Type B pancreatic cell (in vitro differentiated cells): ENCODE data around the gene ATP6V0A4. TPM values are rescaled to one million over a fixed set of nuclear protein-coding genes. Genes with fewer than 3 reads are reported as not detected.

Source experiments
- DNase-seq: peaks from one replicate; pipeline ENCODE4 v3.0.0; 2021; ENCODE audit warnings: mixed read lengths; ENCODE audit not compliant: unreplicated experiment; ENCODE audit errors: extremely low spot score
- H3K27ac Mint-ChIP-seq: 2 replicates; pipeline ENCODE4 v1.8.0; 2021; ENCODE audit warnings: mild to moderate bottlenecking, mixed read lengths
- H3K27me3 Mint-ChIP-seq: 2 replicates; pipeline ENCODE4 v1.8.0; 2021; ENCODE audit warnings: mixed read lengths
- H3K36me3 Mint-ChIP-seq: 2 replicates; pipeline ENCODE4 v1.8.0; 2021; ENCODE audit warnings: mixed read lengths
- H3K4me1 Mint-ChIP-seq: one replicate; pipeline ENCODE4 v1.8.0; 2021; ENCODE audit warnings: mixed read lengths; ENCODE audit not compliant: unreplicated experiment
- H3K4me3 Mint-ChIP-seq: 2 replicates; pipeline ENCODE4 v1.8.0; 2021; ENCODE audit warnings: mild to moderate bottlenecking, mixed read lengths
- H3K9me3 Mint-ChIP-seq: 2 replicates; pipeline ENCODE4 v1.8.0; 2021; ENCODE audit warnings: mixed read lengths
- CTCF ChIP-seq: fragments of 200-600 bp; sonication (generic); conservative IDR thresholded peaks from 2 replicates; pipeline ENCODE4 v1.5.0; 2021; ENCODE audit warnings: antibody characterized with exemption, mild to moderate bottlenecking
- total RNA-seq: library from RNA; stranded (reverse); gene quantifications from 2 replicates; pipeline ENCODE4 v1.2.1, GENCODE V29; 2021; ENCODE audit warnings: low replicate concordance

ATP6V0A4 gene
- total RNA-seq, 1 donor from 2014 or later = 0.89 TPM

GRCh38 chr7:138773176-138773575 is 24.8 kb downstream of the ATP6V0A4 start:
- no peak for TF ChIP-seq CTCF
- H3K27me3 Mint-ChIP-seq = no peaks in the 10 kb centered on the region
- no peaks in the 10 kb centered on the region for H3K36me3 Mint-ChIP-seq
- H3K4me1 Mint-ChIP-seq = peaks cover 5% of the 10 kb centered on the region
- DNase-seq = no peak
- H3K9me3 Mint-ChIP-seq = no peaks in the 10 kb centered on the region
- no peak overlapping the region for H3K4me3 Mint-ChIP-seq
- H3K27ac Mint-ChIP-seq = no peak overlapping the region

- TF ChIP-seq CTCF = no peak
- no peak for DNase-seq
Measured at GRCh38 chr7:138770904-138771303, 27.1 kb downstream of the ATP6V0A4 start.

GRCh38 chr7:138768241-138768640 is 29.8 kb downstream of the ATP6V0A4 start:
- H3K27ac Mint-ChIP-seq = no peak overlapping the region
- peaks cover 1% of the 10 kb centered on the region for H3K4me1 Mint-ChIP-seq
- H3K9me3 Mint-ChIP-seq = no peaks in the 10 kb centered on the region
- no peaks in the 10 kb centered on the region for H3K36me3 Mint-ChIP-seq
- no peak for DNase-seq
- no peaks in the 10 kb centered on the region for H3K27me3 Mint-ChIP-seq
- no peak for TF ChIP-seq CTCF
- H3K4me3 Mint-ChIP-seq = no peak overlapping the region

More at GRCh38 chr7:138770904-138771303, 27.1 kb downstream of the ATP6V0A4 start:
- Mint-ChIP-seq H3K9me3 (no peaks in the 10 kb centered on the region), H3K27me3 (no peaks in the 10 kb centered on the region), H3K4me3 (no peak overlapping the region), H3K36me3 (no peaks in the 10 kb centered on the region), H3K4me1 (peaks cover 5% of the 10 kb centered on the region), H3K27ac (no peak overlapping the region)

- Mint-ChIP-seq H3K27me3 (no peaks in the 10 kb centered on the region), H3K27ac (no peak overlapping the region), H3K4me3 (no peak overlapping the region)
Measured at GRCh38 chr7:138756591-138757242, 41.3 kb downstream of the ATP6V0A4 start.

GRCh38 chr7:138755842-138756590 is 42.0 kb downstream of the ATP6V0A4 start:
- no peaks in the 10 kb centered on the region for H3K36me3 Mint-ChIP-seq

More at GRCh38 chr7:138756591-138757242, 41.3 kb downstream of the ATP6V0A4 start:
- TF ChIP-seq CTCF = no peak
- no peak for DNase-seq
- Mint-ChIP-seq H3K9me3 (no peaks in the 10 kb centered on the region), H3K36me3 (no peaks in the 10 kb centered on the region), H3K4me1 (peaks cover 14% of the 10 kb centered on the region)

More at GRCh38 chr7:138755842-138756590, 42.0 kb downstream of the ATP6V0A4 start:
- DNase-seq = no peak
- no peak for TF ChIP-seq CTCF
- Mint-ChIP-seq H3K4me3 (no peak overlapping the region), H3K4me1 (peaks cover 20% of the 10 kb centered on the region), H3K27me3 (no peaks in the 10 kb centered on the region), H3K27ac (no peak overlapping the region), H3K9me3 (no peaks in the 10 kb centered on the region)
